Activated B cell treated with CpG ODN at 0.5 μM for 24 hours (primary cell): ENCODE measurements around the gene TRHDE. TPM values are rescaled to one million over a fixed set of nuclear protein-coding genes. Genes with fewer than 3 reads are reported as not detected.

Source experiments
- ATAC-seq: fragments of 200-7000 bp; cut with Tn5 transposase; one replicate; pipeline ENCODE4 v1.10.0; 2021; ENCODE audit warnings: low read depth, mild to moderate bottlenecking, moderate library complexity
- CTCF ChIA-PET: fragments of 350-600 bp; sonication (Branson Sonifier 250); formaldehyde crosslinking; loops from one replicate; lab custom pipeline; 2021; ENCODE audit warnings: antibody characterized with exemption; lab: Charles Lee
- POLR2A ChIA-PET: fragments of 350-600 bp; sonication (Branson Sonifier 250); formaldehyde crosslinking; loops from one replicate; lab custom pipeline; 2021; ENCODE audit warnings: antibody characterized with exemption; lab: Charles Lee
- DNase-seq: peaks from one replicate; pipeline ENCODE4 v3.0.0; 2022
- H3K27ac Mint-ChIP-seq: one replicate; pipeline ENCODE4 v1.8.0; 2020; ENCODE audit warnings: mixed read lengths
- H3K27me3 Mint-ChIP-seq: one replicate; pipeline ENCODE4 v1.8.0; 2021; ENCODE audit warnings: mixed read lengths
- H3K36me3 Mint-ChIP-seq: one replicate; pipeline ENCODE4 v1.8.0; 2021; ENCODE audit warnings: low read depth, mixed read lengths
- H3K4me1 Mint-ChIP-seq: one replicate; pipeline ENCODE4 v1.8.0; 2021; ENCODE audit warnings: mixed read lengths
- H3K4me3 Mint-ChIP-seq: one replicate; pipeline ENCODE4 v1.8.0; 2020; ENCODE audit warnings: mild to moderate bottlenecking, mixed read lengths
- H3K9me3 Mint-ChIP-seq: one replicate; pipeline ENCODE4 v1.8.0; 2020; ENCODE audit warnings: mixed read lengths
- intact Hi-C: fragments of 100-400 bp; cut with micrococcal nuclease; formaldehyde crosslinking; loops from one replicate; pipeline ENCODE4 v1.15.1; 2024
- total RNA-seq: library from RNA; stranded (reverse); gene quantifications from 2 replicates; pipeline ENCODE4 v1.2.3, GENCODE V29; 2022
- TF ChIP-seq, protein P1 (sequence below): fragments of 200-600 bp; IDR thresholded peaks from one replicate; pipeline ENCODE4 v1.8.0; 2022; ENCODE audit warnings: antibody characterized with exemption, mild to moderate bottlenecking

Gene TRHDE
- total RNA-seq, 1 donor from 2014 or later, result not detected

DNA sequence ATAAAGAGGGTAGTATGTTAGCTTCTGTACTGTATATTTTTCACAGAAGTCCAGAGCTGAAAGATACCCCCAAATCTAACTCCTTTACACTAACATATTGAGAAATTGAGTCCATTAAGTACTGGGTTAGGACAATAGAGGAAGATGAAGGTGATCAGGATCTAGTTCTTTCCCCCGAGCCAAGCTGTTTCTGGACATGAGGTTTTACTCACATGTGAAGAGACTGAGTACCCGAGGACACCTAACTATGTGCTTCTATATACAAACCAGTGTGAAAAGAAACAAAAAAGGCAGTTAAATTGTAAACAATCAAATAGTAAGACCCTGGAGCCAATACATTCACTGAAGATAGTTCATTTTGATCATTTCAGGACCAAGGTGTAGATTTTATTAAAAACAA, 3.8 kb upstream of the TRHDE start:
- ATAC-seq, result no peak
- Mint-ChIP-seq H3K36me3 (no peaks in the 10 kb centered on the region), H3K4me3 (no peak overlapping the region), H3K27ac (no peak overlapping the region), H3K27me3 (peaks cover 26% of the 10 kb centered on the region), H3K4me1 (peaks cover 6% of the 10 kb centered on the region), H3K9me3 (no peaks in the 10 kb centered on the region)
- ChIA-PET CTCF (no interaction called here), POLR2A (no interaction called here)
- TF ChIP-seq, protein P1, sequence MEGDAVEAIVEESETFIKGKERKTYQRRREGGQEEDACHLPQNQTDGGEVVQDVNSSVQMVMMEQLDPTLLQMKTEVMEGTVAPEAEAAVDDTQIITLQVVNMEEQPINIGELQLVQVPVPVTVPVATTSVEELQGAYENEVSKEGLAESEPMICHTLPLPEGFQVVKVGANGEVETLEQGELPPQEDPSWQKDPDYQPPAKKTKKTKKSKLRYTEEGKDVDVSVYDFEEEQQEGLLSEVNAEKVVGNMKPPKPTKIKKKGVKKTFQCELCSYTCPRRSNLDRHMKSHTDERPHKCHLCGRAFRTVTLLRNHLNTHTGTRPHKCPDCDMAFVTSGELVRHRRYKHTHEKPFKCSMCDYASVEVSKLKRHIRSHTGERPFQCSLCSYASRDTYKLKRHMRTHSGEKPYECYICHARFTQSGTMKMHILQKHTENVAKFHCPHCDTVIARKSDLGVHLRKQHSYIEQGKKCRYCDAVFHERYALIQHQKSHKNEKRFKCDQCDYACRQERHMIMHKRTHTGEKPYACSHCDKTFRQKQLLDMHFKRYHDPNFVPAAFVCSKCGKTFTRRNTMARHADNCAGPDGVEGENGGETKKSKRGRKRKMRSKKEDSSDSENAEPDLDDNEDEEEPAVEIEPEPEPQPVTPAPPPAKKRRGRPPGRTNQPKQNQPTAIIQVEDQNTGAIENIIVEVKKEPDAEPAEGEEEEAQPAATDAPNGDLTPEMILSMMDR, result no peak
- DNase-seq, result no peak
- intact Hi-C loops, result no loop called here

DNA sequence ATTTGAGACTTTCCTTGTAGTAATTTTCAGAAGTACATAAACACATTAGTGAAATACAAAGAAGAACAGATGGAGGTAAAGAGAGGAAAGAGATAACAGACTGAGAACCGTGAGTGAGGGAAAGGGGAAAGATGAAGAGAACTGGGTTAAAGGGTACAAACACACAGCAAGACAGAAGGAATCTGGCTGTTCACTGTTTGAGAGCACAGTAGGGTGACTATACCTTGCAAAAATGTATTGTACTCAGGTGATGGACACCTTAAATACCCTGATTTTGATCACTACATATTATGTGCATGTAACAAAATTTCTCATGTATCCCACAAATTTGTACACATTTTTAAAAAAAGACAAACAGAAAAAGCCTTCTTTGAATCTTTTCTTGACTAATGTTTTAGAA, 2.7 kb upstream of the TRHDE start:
- ChIA-PET CTCF (no interaction called here), POLR2A (no interaction called here)
- TF ChIP-seq, protein P1, result no peak
- Mint-ChIP-seq H3K4me3 (no peak overlapping the region), H3K36me3 (no peaks in the 10 kb centered on the region), H3K4me1 (peaks cover 6% of the 10 kb centered on the region), H3K9me3 (no peaks in the 10 kb centered on the region), H3K27me3 (peaks cover 35% of the 10 kb centered on the region), H3K27ac (no peak overlapping the region)
- DNase-seq (no peak), ATAC-seq (no peak)
- intact Hi-C loops, result no loop called here

DNA sequence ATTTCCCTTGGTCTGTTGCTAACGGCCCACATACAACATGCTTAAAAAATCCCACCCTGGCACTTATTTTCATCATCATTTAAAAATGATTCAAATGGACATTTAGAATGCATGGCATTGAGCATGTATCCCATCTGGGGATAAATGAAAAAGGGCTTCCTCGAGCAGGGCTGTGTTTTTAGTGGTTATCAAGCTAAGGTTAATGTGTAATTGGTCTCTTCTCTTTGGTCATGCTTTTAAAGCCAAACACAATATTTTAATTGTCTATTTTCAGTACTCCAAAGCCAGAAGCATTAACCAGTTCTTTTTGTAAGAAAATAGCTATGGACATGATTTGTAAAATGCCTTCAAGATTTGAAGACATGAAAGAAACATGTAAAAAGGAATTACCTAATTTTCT, 1.9 kb upstream of the TRHDE start:
- DNase-seq (no peak), ATAC-seq (no peak)
- no peaks in the 10 kb centered on the region for H3K36me3 Mint-ChIP-seq
- TF ChIP-seq, protein P1, result no peak
- CTCF ChIA-PET, result no interaction called here
- POLR2A ChIA-PET, result no interaction called here
- no peaks in the 10 kb centered on the region for H3K9me3 Mint-ChIP-seq
- H3K4me3 Mint-ChIP-seq, result no peak overlapping the region
- intact Hi-C loops, result no loop called here
- H3K27me3 Mint-ChIP-seq, result peaks cover 42% of the 10 kb centered on the region
- H3K4me1 Mint-ChIP-seq, result peaks cover 6% of the 10 kb centered on the region
- no peak overlapping the region for H3K27ac Mint-ChIP-seq

DNA sequence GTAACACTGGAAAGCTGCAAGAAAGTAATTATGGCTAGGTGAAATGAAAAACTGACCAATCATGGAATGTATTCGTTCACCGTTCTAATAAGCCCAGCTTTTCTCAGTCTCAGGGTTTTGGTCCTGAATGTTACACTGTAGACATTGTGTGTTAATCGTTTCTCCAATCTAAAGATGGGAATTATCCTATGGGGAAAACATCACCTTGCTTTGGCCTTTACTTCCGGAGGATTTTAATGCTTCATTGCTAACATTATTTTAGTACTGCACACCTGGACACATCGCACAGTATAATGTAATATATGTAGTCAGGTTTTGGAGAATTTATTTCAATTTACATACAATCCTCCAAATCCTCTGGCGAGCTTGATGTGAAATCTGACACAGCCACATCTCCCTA, 1.2 kb upstream of the TRHDE start:
- ChIA-PET CTCF (no interaction called here), POLR2A (no interaction called here)
- no peaks in the 10 kb centered on the region for H3K9me3 Mint-ChIP-seq
- ATAC-seq (no peak), DNase-seq (no peak)
- peaks cover 6% of the 10 kb centered on the region for H3K4me1 Mint-ChIP-seq
- peaks cover 43% of the 10 kb centered on the region for H3K27me3 Mint-ChIP-seq
- intact Hi-C loops, result no loop called here
- H3K4me3 Mint-ChIP-seq, result no peak overlapping the region
- H3K27ac Mint-ChIP-seq, result no peak overlapping the region
- TF ChIP-seq, protein P1, result no peak
- no peaks in the 10 kb centered on the region for H3K36me3 Mint-ChIP-seq

DNA sequence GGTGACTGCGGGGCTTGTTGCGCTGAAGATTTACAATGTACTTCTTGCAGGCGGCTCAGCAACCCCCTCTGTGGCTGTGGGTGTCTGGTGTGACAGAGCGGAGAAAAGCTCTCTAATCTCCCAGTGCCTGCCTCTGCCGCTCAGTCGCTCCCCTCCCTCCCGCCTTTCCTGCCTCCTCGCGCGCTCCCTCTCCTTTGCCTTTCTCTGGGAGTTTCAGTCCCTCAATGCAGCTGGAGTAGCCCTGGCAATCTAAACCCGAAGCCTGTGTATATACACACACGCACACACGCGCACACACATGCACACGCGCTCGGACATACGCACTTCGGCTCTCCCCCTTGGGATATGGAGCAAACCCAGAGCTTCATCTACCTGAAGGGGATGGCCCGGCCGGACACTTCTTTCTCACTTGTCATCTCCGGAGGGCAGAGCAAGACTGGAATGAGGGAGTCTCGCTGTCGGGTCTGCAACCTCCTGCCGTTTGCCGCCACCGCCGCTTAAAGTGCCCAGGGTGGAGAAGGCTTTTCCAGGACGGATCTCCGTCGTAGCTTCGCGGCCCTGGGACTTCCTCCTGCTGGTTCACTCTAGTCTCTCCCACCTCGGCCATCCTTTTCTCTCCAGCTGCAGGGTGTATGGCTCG, 599 bp upstream of the TRHDE start:
- Mint-ChIP-seq H3K27ac (no peak overlapping the region), H3K4me3 (no peak overlapping the region), H3K4me1 (peaks cover 6% of the 10 kb centered on the region), H3K9me3 (no peaks in the 10 kb centered on the region), H3K27me3 (peaks cover 46% of the 10 kb centered on the region), H3K36me3 (no peaks in the 10 kb centered on the region)
- no peak for DNase-seq
- intact Hi-C loops, result no loop called here
- CTCF ChIA-PET, result no interaction called here
- no peak for ATAC-seq
- POLR2A ChIA-PET, result no interaction called here
- TF ChIP-seq, protein P1, result no peak
